Epithelial cell of proximal tubule (primary cell): ENCODE results near the gene ZFR. TPM values are rescaled to one million over a fixed set of nuclear protein-coding genes. Genes with fewer than 3 reads are reported as not detected.
"Not testable (repeated sequence)": the region's sequence is repeated elsewhere in the genome, so short reads cannot be mapped to it uniquely, and the experiment has no call there.

Experiments
- DNase-seq: peaks from one replicate; pipeline ENCODE4 v3.0.0-alpha.2; 2011; ENCODE audit warnings: low read depth
- H3K4me3 ChIP-seq: 2 replicates; pipeline ENCODE4 v1.5.1; 2011; ENCODE audit warnings: low read depth, mild to moderate bottlenecking, low read length
- total RNA-seq: library from RNA; depleted of rRNA; stranded (reverse); fragments of >200 nt; gene quantifications from 2 replicates; pipeline ENCODE4 v1.2.3, GENCODE V29; 2015
- TF ChIP-seq, protein P1 (sequence below): conservative IDR thresholded peaks from 2 replicates; pipeline ENCODE4 v1.5.1; 2012; ENCODE audit warnings: low read depth, mild to moderate bottlenecking, low read length

The ZFR gene
- total RNA-seq, 1 donor from 2014 or later = 38.6 TPM

DNA sequence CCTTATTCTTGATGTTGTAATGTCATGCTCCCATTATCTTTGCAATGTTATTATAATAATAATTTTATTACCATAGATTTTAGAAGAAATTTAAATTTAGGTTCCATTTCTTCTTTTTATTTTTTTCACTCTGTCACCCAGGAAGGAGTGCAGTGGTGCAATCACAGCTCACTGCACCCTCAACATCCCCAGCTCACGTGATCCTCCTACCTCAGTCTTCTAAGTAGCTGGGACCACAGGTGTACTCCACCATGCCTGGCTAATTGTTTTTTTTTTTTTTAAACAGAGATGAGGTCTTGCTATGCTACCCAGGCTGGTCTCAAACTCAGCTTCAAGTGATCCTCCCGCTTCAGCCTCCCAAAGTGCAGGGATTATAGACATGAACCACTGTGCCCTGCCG lies 11.9 kb downstream of the ZFR start:
- TF ChIP-seq, protein P1, sequence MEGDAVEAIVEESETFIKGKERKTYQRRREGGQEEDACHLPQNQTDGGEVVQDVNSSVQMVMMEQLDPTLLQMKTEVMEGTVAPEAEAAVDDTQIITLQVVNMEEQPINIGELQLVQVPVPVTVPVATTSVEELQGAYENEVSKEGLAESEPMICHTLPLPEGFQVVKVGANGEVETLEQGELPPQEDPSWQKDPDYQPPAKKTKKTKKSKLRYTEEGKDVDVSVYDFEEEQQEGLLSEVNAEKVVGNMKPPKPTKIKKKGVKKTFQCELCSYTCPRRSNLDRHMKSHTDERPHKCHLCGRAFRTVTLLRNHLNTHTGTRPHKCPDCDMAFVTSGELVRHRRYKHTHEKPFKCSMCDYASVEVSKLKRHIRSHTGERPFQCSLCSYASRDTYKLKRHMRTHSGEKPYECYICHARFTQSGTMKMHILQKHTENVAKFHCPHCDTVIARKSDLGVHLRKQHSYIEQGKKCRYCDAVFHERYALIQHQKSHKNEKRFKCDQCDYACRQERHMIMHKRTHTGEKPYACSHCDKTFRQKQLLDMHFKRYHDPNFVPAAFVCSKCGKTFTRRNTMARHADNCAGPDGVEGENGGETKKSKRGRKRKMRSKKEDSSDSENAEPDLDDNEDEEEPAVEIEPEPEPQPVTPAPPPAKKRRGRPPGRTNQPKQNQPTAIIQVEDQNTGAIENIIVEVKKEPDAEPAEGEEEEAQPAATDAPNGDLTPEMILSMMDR = no peak
- H3K4me3 ChIP-seq = no peak overlapping the region
- no peak for DNase-seq

DNA sequence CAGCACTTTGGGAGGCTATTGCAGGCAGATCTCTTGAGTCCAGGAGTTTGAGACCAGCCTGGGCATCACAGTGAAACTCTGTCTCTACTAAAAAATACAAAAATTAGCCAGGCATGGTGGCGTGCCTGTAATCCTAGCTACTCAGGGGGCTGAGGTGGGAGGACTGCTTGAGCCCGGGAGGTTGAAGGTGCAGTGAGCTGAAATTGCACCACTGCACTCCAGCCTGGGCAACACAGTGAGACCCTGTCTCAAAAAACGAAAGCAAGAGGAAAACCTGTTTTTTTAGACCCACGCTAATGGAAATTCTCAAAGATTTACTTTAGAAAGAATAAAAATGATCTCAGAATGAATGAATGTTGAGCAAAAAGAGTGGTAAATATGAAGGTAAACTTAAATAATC lies 13.7 kb downstream of the ZFR start:
- DNase-seq, H3K4me3 ChIP-seq: not testable (repeated sequence)

DNA sequence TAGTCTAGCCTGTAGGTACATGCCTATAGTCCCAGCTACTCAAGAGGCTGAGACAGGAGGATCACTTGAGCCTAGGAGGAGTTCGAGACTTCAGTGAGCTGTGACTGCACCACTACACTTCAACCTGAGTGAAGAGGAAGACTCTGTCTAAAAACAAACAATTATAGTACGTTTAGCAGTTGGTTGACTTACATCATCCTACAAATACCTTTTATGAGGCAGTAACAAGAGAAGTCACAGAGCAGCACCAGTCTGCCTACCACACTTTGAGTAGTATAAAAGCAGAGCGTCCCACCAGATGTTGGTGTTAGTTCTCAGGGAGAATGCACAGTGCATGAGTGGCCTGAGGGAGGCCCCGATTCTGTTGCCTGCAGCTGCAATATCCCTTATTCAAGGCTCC lies 16.1 kb downstream of the ZFR start:
- TF ChIP-seq, protein P1 = no peak
- DNase-seq = no peak
- no peak overlapping the region for H3K4me3 ChIP-seq

DNA sequence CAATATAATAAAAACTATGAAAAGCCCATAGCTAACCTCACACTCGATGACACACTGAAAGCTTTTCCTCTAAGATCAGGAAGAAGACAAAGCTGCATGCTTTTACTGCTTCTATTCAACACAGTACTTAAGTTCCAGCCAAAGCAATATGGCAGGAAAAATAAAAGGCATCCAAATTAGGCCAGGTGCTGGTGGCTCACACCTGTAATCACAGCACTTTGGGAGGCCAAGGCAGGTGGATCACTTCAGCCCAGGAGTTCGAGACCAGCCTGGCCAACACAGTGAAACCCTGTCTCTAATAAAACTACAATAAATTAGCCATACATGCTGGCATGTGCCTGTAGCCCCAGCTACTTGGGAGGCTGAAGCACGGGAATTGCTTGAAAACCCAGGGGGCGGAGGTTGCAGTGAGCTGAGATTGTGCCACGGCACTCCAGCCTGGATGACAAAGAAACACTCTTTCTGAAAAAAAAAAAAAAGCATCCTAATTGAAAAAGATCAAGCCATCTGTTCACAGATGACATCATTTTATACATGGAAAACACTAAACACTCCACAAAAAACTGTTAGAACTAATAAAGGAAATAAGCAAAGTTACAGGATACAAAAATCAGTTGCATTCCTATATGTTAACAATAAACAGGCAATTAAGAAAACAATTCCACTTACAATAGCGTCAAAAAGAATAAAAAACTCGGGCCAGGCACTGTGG lies 17.9 kb downstream of the ZFR start:
- DNase-seq = no peak
- TF ChIP-seq, protein P1 = no peak
- H3K4me3 ChIP-seq = no peak overlapping the region

DNA sequence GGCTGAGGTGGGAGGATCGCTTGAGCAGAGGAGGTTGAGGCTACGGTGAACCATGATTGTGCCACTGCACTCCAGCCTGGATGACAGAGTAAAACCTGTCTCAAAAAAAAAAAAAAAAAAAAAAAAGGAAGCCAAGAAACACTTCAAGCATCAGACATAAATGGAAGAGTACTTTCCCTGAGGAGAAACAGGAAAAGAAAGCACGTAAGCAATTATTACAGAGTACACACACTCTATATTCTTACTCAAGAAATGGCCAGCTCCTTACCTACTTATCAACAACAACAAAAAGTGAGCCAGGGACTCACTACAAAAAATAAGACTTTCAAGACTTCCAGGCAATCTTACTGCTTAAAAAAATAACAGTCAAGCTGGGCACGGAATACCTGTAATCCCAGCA lies 21.8 kb downstream of the ZFR start:
- TF ChIP-seq, protein P1 = no peak
- no peak overlapping the region for H3K4me3 ChIP-seq
- DNase-seq = no peak

DNA sequence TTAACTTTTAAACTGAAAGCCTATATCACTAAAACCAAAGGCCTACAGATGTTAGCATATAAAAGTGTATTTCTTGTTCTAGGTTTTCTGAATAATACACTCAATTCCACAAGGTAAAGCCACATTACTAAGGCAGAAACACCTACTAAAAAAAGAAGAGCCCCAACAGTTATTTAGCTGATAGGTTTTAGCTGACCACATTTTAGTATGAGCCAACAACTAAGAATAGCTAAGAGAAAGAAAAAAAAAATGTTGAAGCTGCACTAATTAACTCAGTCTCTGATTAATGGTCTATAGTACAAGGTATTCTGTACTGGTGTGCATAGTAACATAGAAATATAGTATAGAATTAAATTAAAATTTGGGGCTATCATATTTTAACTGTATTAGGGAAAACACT lies 23.5 kb downstream of the ZFR start:
- TF ChIP-seq, protein P1 = no peak
- DNase-seq = no peak
- no peak overlapping the region for H3K4me3 ChIP-seq

DNA sequence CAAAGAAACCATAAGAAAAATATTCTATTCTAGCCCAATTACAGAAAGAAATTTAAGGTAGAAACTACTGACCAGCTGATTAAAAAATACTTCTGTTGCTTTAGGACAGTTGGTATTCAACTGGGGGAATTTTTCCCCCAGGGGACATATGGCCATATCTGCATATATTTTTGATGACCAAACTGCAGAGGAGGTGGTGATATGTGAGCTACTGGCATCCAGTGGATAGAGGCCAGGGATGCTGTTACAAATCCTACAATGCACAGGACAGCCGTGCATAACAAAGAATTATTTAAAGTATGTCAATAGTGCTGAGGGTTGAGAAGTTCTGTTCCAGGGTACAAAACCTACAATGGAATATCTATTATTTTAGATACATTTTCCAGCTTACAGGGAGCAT lies 24.0 kb downstream of the ZFR start:
- TF ChIP-seq, protein P1 = no peak
- no peak overlapping the region for H3K4me3 ChIP-seq
- DNase-seq = no peak
